Measurements from ENCODE around the gene MRPL23.

The MRPL23 gene

GRCh38 chr11:1989953-1990352, 42.8 kb downstream of the MRPL23 start:
- TF ChIP-seq TCF12 (IDR thresholded peaks at IDR 0.05; ENCODE audit: low read depth), result no peak
- TF ChIP-seq USF1 (IDR thresholded peaks at IDR 0.05), result no peak
- TF ChIP-seq MAX (IDR thresholded peaks at IDR 0.05), result no peak
- no peak for TF ChIP-seq CEBPB (IDR thresholded peaks at IDR 0.05)
- no peak for TF ChIP-seq FOXM1 (IDR thresholded peaks at IDR 0.05; ENCODE audit: borderline replicate concordance, low read depth)
- no peak for TF ChIP-seq YY1 (IDR thresholded peaks at IDR 0.05; ENCODE audit: low read depth)
- TF ChIP-seq EP300 (IDR thresholded peaks at IDR 0.05; ENCODE audit: borderline replicate concordance), result no peak
- TF ChIP-seq TAF1 (IDR thresholded peaks at IDR 0.05; ENCODE audit: low read depth), result no peak
- no peak for TF ChIP-seq TEAD4 (IDR thresholded peaks at IDR 0.05)
- TF ChIP-seq NFIC (IDR thresholded peaks at IDR 0.05), result no peak
- TF ChIP-seq REST (IDR thresholded peaks at IDR 0.05; ENCODE audit: low read depth), result no peak
- no peak for TF ChIP-seq EGR1 (IDR thresholded peaks at IDR 0.05)
- no peak for TF ChIP-seq ZBTB7A (IDR thresholded peaks at IDR 0.05; ENCODE audit: low read depth)
- TF ChIP-seq RAD21 (IDR thresholded peaks at IDR 0.05; ENCODE audit: low read depth), result no peak
- TF ChIP-seq CREB1 (IDR thresholded peaks at IDR 0.05; ENCODE audit: low read depth), result no peak

GRCh38 chr11:1990872-1991578, 43.9 kb downstream of the MRPL23 start:
- TF ChIP-seq FOXM1 (IDR thresholded peaks at IDR 0.05; ENCODE audit: borderline replicate concordance, low read depth), result no peak
- no peak for TF ChIP-seq TEAD4 (IDR thresholded peaks at IDR 0.05)
- TF ChIP-seq TCF12 (IDR thresholded peaks at IDR 0.05; ENCODE audit: low read depth), result no peak
- no peak for TF ChIP-seq EGR1 (IDR thresholded peaks at IDR 0.05)
- TF ChIP-seq RAD21 (IDR thresholded peaks at IDR 0.05; ENCODE audit: low read depth), result no peak
- TF ChIP-seq NFIC (IDR thresholded peaks at IDR 0.05), result no peak
- no peak for TF ChIP-seq REST (IDR thresholded peaks at IDR 0.05; ENCODE audit: low read depth)
- TF ChIP-seq TAF1 (IDR thresholded peaks at IDR 0.05; ENCODE audit: low read depth), result no peak
- TF ChIP-seq ZBTB7A (IDR thresholded peaks at IDR 0.05; ENCODE audit: low read depth), result no peak
- TF ChIP-seq YY1 (IDR thresholded peaks at IDR 0.05; ENCODE audit: low read depth), result no peak
- no peak for TF ChIP-seq CREB1 (IDR thresholded peaks at IDR 0.05; ENCODE audit: low read depth)
- no peak for TF ChIP-seq USF1 (IDR thresholded peaks at IDR 0.05)
- no peak for TF ChIP-seq MAX (IDR thresholded peaks at IDR 0.05)
- no peak for TF ChIP-seq EP300 (IDR thresholded peaks at IDR 0.05; ENCODE audit: borderline replicate concordance)
- no peak for TF ChIP-seq CEBPB (IDR thresholded peaks at IDR 0.05)

GRCh38 chr11:1992111-1992510, 45.0 kb downstream of the MRPL23 start:
- TF ChIP-seq CREB1 (IDR thresholded peaks at IDR 0.05; ENCODE audit: low read depth), result no peak
- TF ChIP-seq TEAD4 (IDR thresholded peaks at IDR 0.05), result no peak
- no peak for TF ChIP-seq YY1 (IDR thresholded peaks at IDR 0.05; ENCODE audit: low read depth)
- TF ChIP-seq MAX (IDR thresholded peaks at IDR 0.05), result no peak
- TF ChIP-seq USF1 (IDR thresholded peaks at IDR 0.05), result no peak
- TF ChIP-seq EP300 (IDR thresholded peaks at IDR 0.05; ENCODE audit: borderline replicate concordance), result no peak
- no peak for TF ChIP-seq ZBTB7A (IDR thresholded peaks at IDR 0.05; ENCODE audit: low read depth)
- no peak for TF ChIP-seq CEBPB (IDR thresholded peaks at IDR 0.05)
- TF ChIP-seq NFIC (IDR thresholded peaks at IDR 0.05), result no peak
- no peak for TF ChIP-seq REST (IDR thresholded peaks at IDR 0.05; ENCODE audit: low read depth)
- TF ChIP-seq FOXM1 (IDR thresholded peaks at IDR 0.05; ENCODE audit: borderline replicate concordance, low read depth), result no peak
- TF ChIP-seq RAD21 (IDR thresholded peaks at IDR 0.05; ENCODE audit: low read depth), result no peak
- no peak for TF ChIP-seq TCF12 (IDR thresholded peaks at IDR 0.05; ENCODE audit: low read depth)
- TF ChIP-seq EGR1 (IDR thresholded peaks at IDR 0.05), result no peak
- no peak for TF ChIP-seq TAF1 (IDR thresholded peaks at IDR 0.05; ENCODE audit: low read depth)

All from Ishikawa (cell line).